ENCODE results near the gene SH3BP5.

SH3BP5 gene

DNA sequence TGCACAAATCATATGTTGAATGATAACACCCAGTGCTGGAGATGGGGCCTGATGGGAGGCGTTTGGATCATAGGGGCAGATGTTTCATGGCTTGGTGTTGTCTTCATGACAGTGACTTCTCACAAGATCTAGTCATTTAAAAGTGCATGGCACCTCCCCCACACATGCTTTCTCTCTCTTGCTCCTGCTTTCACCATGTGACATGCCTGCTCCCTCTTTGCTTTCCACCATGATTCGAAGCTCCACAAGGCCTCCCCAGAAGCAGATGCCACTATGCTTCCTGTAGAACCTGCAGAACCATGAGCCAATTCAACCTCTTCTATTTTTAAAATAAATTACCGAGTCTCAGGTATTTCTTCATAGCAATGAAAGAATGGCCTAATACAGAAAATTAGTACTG lies 17.8 kb upstream of the SH3BP5 start:
- TF ChIP-seq TCF12 (IDR thresholded peaks at IDR 0.05; ENCODE audit: low read depth): no peak
- TF ChIP-seq CEBPB (IDR thresholded peaks at IDR 0.05): no peak
- TF ChIP-seq EP300 (IDR thresholded peaks at IDR 0.05; ENCODE audit: borderline replicate concordance): no peak
- TF ChIP-seq TEAD4 (IDR thresholded peaks at IDR 0.05): no peak
- TF ChIP-seq EGR1 (IDR thresholded peaks at IDR 0.05): no peak
- TF ChIP-seq FOXM1 (IDR thresholded peaks at IDR 0.05; ENCODE audit: borderline replicate concordance, low read depth): no peak
- TF ChIP-seq NFIC (IDR thresholded peaks at IDR 0.05): no peak
- TF ChIP-seq TAF1 (IDR thresholded peaks at IDR 0.05; ENCODE audit: low read depth): no peak
- no peak for TF ChIP-seq CREB1 (IDR thresholded peaks at IDR 0.05; ENCODE audit: low read depth)
- TF ChIP-seq, protein P1, sequence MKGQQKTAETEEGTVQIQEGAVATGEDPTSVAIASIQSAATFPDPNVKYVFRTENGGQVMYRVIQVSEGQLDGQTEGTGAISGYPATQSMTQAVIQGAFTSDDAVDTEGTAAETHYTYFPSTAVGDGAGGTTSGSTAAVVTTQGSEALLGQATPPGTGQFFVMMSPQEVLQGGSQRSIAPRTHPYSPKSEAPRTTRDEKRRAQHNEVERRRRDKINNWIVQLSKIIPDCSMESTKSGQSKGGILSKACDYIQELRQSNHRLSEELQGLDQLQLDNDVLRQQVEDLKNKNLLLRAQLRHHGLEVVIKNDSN (IDR thresholded peaks at IDR 0.05): no peak

DNA sequence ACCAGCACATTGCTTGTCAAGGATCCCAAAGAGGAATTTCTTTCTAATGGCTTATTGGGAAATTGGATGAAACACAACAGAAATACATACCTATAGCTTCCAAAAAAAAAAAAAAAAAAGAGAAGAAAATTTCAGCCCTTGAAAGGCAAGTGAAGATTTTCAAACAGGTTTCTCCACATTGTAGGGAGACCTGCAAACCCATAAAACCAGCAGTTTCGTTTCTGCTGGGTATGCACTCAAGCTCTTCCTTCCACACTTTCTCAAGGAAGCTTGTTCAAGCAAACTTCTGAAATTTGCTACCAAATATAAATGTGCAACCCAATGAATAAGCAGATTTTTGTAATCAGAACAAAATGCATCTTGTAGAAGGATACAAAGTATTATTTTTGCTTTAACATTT lies 15.9 kb upstream of the SH3BP5 start:
- TF ChIP-seq, protein P1 (IDR thresholded peaks at IDR 0.05): no peak
- TF ChIP-seq CREB1 (IDR thresholded peaks at IDR 0.05; ENCODE audit: low read depth): no peak
- no peak for TF ChIP-seq RAD21 (IDR thresholded peaks at IDR 0.05; ENCODE audit: low read depth)
- TF ChIP-seq, protein P2, sequence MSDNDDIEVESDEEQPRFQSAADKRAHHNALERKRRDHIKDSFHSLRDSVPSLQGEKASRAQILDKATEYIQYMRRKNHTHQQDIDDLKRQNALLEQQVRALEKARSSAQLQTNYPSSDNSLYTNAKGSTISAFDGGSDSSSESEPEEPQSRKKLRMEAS (IDR thresholded peaks at IDR 0.05): no peak
- TF ChIP-seq TAF1 (IDR thresholded peaks at IDR 0.05; ENCODE audit: low read depth): no peak
- TF ChIP-seq, protein P3, sequence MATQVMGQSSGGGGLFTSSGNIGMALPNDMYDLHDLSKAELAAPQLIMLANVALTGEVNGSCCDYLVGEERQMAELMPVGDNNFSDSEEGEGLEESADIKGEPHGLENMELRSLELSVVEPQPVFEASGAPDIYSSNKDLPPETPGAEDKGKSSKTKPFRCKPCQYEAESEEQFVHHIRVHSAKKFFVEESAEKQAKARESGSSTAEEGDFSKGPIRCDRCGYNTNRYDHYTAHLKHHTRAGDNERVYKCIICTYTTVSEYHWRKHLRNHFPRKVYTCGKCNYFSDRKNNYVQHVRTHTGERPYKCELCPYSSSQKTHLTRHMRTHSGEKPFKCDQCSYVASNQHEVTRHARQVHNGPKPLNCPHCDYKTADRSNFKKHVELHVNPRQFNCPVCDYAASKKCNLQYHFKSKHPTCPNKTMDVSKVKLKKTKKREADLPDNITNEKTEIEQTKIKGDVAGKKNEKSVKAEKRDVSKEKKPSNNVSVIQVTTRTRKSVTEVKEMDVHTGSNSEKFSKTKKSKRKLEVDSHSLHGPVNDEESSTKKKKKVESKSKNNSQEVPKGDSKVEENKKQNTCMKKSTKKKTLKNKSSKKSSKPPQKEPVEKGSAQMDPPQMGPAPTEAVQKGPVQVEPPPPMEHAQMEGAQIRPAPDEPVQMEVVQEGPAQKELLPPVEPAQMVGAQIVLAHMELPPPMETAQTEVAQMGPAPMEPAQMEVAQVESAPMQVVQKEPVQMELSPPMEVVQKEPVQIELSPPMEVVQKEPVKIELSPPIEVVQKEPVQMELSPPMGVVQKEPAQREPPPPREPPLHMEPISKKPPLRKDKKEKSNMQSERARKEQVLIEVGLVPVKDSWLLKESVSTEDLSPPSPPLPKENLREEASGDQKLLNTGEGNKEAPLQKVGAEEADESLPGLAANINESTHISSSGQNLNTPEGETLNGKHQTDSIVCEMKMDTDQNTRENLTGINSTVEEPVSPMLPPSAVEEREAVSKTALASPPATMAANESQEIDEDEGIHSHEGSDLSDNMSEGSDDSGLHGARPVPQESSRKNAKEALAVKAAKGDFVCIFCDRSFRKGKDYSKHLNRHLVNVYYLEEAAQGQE (IDR thresholded peaks at IDR 0.05; ENCODE audit: low read depth): no peak
- no peak for TF ChIP-seq EGR1 (IDR thresholded peaks at IDR 0.05)
- TF ChIP-seq FOXM1 (IDR thresholded peaks at IDR 0.05; ENCODE audit: borderline replicate concordance, low read depth): no peak
- no peak for TF ChIP-seq NFIC (IDR thresholded peaks at IDR 0.05)
- TF ChIP-seq ZBTB7A (IDR thresholded peaks at IDR 0.05; ENCODE audit: low read depth): no peak
- no peak for TF ChIP-seq EP300 (IDR thresholded peaks at IDR 0.05; ENCODE audit: borderline replicate concordance)

DNA sequence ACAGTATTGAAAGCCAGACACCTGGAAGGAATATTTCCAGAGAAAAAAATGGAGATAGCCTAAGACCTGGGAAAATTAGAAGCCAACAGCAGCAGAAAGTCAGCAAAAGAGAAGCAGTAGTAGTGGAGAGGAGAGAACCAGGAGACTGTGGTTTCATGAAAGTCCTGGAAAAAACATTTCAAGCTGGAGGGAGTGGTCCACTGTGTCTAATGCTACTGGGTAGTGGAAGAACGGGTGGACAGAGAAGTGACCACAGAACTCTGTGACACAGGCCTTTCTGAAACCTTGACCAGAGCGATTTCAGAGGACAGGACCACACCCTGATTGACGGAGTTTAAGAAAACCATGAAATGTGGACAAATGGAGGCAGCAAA lies 15.3 kb upstream of the SH3BP5 start:
- TF ChIP-seq FOXM1 (IDR thresholded peaks at IDR 0.05; ENCODE audit: borderline replicate concordance, low read depth): no peak
- TF ChIP-seq, protein P3 (IDR thresholded peaks at IDR 0.05; ENCODE audit: low read depth): no peak
- TF ChIP-seq, protein P1 (IDR thresholded peaks at IDR 0.05): no peak
- no peak for TF ChIP-seq YY1 (IDR thresholded peaks at IDR 0.05; ENCODE audit: low read depth)
- TF ChIP-seq EGR1 (IDR thresholded peaks at IDR 0.05): no peak
- TF ChIP-seq TEAD4 (IDR thresholded peaks at IDR 0.05): no peak
- TF ChIP-seq TCF12 (IDR thresholded peaks at IDR 0.05; ENCODE audit: low read depth): no peak
- no peak for TF ChIP-seq NFIC (IDR thresholded peaks at IDR 0.05)
- TF ChIP-seq EP300 (IDR thresholded peaks at IDR 0.05; ENCODE audit: borderline replicate concordance): no peak
- TF ChIP-seq ZBTB7A (IDR thresholded peaks at IDR 0.05; ENCODE audit: low read depth): no peak
- TF ChIP-seq, protein P2 (IDR thresholded peaks at IDR 0.05): no peak
- no peak for TF ChIP-seq CEBPB (IDR thresholded peaks at IDR 0.05)
- no peak for TF ChIP-seq RAD21 (IDR thresholded peaks at IDR 0.05; ENCODE audit: low read depth)

DNA sequence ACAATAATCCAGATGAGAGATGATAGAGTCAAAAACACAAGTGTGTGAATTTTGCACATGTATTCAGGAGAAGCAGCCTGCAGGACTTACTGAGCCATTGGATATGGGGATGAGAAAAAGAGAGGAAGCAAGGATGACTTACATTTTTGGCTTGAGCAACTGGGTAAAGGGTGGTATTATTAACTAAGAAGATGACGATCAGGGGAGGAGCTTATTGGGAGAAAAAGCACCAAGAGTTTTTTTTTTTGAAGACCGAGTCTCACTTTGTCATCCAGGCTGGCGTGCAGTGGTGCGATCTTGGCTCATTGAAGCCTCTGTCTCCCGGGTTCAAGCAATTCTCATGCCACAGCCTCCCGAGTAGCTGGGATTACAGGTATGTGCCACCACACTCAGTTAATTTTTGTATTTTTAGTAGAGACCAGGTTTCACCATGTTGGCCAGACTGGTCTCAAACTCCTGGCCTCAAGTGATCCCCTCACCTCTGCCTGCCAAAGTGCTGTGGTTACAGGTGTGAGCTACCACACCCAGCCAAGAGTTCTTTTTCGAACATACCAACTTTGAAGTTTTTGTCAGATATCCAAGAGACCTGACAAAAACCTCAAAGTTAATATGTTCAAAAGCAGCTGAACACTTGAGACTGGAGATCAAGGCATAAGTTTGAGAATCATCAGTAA lies 14.8 kb upstream of the SH3BP5 start:
- TF ChIP-seq, protein P1 (IDR thresholded peaks at IDR 0.05): no peak
- TF ChIP-seq CREB1 (IDR thresholded peaks at IDR 0.05; ENCODE audit: low read depth) (no peak), TAF1 (IDR thresholded peaks at IDR 0.05; ENCODE audit: low read depth) (no peak), EP300 (IDR thresholded peaks at IDR 0.05; ENCODE audit: borderline replicate concordance) (no peak), TCF12 (IDR thresholded peaks at IDR 0.05; ENCODE audit: low read depth) (no peak), YY1 (IDR thresholded peaks at IDR 0.05; ENCODE audit: low read depth) (no peak)
- TF ChIP-seq, protein P3 (IDR thresholded peaks at IDR 0.05; ENCODE audit: low read depth): no peak

Data from Ishikawa (cell line).